HG03571 (cell line): ENCODE measurements around the gene GTF2A1.

Experiments
- ATAC-seq: cut with Tn5 transposase; IDR thresholded peaks from one replicate; pipeline ENCODE4 v1.9.1; 2021; ENCODE audit not compliant: unreplicated experiment

GTF2A1 gene

DNA sequence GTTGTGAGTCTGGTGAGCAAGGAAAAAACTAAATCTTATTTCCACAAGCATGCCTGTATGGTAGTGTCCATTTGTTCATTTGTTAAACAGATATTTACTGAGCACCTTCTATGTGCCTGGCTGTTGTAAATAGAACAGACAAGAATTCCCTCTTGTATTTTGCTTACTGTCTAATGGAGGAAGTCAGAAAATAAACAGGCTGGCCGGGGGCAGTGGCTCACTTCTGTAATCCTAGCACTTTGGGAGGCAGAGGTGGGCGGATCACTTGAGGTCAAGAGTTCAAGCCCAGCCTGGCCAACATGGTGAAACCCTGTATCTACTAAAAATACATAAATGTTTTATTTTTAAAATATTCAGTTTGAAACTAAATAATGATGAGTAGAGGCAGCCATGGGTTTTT, 79.3 kb downstream of the GTF2A1 start:
- ATAC-seq: no peak

DNA sequence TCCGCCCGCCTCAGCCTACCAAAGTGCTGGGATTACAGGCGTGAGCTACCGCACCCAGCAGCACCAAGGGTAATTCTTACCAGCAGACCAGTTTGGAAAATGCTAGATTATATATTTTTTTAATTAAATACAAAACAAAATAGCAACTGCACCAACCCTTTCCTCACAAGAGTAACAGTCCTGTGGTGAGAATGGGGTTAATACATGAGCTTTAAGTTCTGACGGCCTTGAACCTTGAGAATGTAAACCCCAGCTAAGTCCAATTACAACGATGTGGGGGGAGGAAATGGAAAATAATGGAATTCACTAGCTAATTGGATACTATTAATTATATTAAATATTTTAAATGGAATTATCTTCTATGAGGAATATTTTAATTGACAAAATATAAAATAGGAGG, 82.3 kb downstream of the GTF2A1 start:
- ATAC-seq: no peak

DNA sequence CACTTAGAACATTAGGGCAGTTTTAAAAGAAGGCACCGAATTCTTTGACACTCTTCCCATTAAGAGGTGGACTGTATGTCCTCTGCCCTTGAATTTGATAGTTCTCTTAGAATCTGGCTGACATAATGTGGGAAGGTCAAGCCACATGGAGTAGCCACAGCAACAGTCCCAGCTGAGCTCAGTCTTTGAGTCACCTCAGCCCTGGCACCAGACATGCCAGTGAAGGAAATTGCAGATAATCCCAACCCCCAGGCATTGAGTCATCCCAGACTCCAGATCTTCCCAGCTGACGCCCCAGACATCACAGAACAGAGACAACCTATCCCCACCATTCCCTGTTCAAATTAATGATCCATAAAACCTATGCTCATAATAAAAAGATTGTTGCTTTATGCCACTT, 83.4 kb downstream of the GTF2A1 start:
- no peak for ATAC-seq

DNA sequence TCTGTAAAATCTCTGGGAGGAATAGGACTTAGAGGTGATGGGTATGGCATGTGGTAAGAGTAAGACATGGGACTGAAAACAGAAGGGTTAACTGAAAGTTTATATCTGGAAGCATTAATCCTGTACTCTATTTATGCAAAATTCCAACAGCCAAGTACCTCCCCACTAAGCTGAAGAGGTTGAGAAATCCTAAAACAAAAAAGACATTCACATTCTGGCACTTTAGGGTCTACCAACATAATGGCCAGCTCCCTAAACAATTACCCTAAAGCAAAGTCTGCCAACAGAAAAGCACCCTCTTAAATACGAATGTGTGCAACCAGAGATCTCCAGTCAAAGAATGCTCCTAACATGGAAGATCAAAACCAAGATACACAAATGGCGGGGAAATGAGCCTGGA, 87.4 kb downstream of the GTF2A1 start:
- no peak for ATAC-seq

DNA sequence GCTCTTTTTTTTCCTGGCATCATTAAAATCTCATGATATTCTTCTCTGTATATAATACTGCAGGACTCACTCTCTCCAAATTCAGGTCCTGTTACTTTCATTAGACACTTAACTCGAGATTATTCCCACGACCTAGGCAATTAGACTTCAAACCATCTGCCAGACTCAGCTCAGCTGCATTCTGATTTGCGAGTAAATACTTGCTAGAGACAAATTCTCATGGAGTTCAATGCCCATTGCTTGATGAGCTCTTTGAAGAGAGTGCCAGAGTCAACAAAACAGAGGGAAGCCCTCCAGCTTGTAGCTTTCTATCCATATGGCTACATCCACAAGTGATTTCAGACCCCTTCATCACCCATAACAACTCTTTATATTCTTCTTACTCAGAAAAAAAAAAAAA, 88.3 kb downstream of the GTF2A1 start:
- ATAC-seq: no peak

DNA sequence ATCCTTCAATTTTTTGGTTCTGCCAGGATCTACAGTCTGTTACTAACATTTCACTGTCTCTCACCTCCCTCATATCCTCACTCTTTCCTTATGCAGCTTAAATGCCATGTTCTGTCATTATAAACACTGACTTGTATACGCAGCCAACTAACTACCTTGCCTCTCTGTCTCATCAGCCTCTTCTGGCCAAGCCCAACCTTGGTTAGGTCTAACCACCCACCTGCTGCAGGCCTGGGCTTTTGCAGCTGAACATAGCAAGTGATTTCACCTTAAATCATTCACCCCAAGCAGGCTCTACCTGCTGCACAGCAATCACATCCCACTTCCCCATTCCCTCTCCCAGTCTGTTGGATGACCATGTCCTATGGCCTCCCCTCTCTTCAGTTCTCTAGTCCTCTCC, 91.5 kb downstream of the GTF2A1 start:
- ATAC-seq: no peak

DNA sequence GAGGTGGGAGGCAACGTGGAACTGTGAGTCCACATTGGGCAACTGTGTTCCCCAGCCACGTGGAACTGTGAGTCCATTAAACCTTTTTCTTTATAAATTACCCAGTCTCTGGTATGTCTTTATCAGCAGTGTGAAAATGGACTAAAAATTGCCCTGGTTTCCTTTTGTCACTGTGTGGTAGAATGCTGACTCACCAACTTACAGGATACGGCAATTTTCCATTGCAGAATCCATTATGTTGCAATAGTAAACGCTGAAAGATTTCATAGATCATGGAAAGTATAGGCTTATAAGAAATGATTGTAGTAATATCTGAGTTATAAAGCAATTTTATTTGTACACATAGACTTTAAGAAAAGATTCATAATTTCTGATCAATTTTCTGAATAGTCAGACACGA, 93.0 kb downstream of the GTF2A1 start:
- ATAC-seq: no peak

DNA sequence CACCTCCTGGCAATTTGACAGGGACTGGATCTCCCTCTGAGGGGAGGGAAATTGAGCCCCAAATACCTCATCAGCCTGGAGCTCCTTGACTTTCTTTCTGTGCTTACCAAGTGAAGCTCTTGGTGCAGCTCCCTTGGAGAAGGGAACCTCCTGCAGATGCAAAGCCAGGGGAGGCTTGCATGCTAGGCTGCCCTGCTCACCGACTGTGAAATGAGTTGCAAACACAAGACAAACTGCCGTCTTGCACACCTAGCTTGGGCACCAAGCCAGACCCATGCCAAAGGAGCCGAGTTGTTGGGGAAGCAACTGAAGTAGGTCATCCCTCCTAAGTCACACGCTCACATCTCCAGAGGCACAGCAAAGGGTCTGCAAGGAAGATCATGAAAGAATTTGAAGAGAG, 95.2 kb downstream of the GTF2A1 start:
- no peak for ATAC-seq
